GM13976 (cell line): ENCODE results near the gene COMMD3.
"Not testable (repeated sequence)": the region's sequence is repeated elsewhere in the genome, so short reads cannot be mapped to it uniquely, and the experiment has no call there.

Source experiments
- DNase-seq: peaks from one replicate; pipeline ENCODE4 v3.0.0; 2012; ENCODE audit warnings: low spot score
- CTCF ChIP-seq: IDR thresholded peaks from 2 replicates; pipeline ENCODE4 v1.5.1; 2012; ENCODE audit warnings: borderline replicate concordance, mild to moderate bottlenecking; ENCODE audit not compliant: insufficient read depth; ENCODE audit errors: extremely low read depth, missing control alignments, control extremely low read depth
- in situ Hi-C: fragments of 300-500 bp; cut with MboI; formaldehyde crosslinking; loops from one replicate; pipeline ENCODE4 v1.12.0; 2022; ENCODE audit warnings: low sequenced_read_pairs, mixed read lengths, inconsistent platforms; ENCODE audit not compliant: unreplicated experiment

The COMMD3 gene

GRCh38 chr10:22349755-22350154 lies 33.6 kb downstream of the COMMD3 start:
- in situ Hi-C loops, result no loop called here
- no peak for DNase-seq
- no peak for TF ChIP-seq CTCF

- in situ Hi-C loops, result no loop called here
- no peak for DNase-seq
- no peak for TF ChIP-seq CTCF
Observed at GRCh38 chr10:22351131-22351703, 35.0 kb downstream of the COMMD3 start.

GRCh38 chr10:22356324-22356873 lies 40.2 kb downstream of the COMMD3 start:
- TF ChIP-seq CTCF, result no peak
- in situ Hi-C loops, result no loop called here
- DNase-seq, result no peak

GRCh38 chr10:22357770-22358169 lies 41.6 kb downstream of the COMMD3 start:
- DNase-seq, in situ Hi-C loops: not testable (repeated sequence)

- in situ Hi-C loops, result no loop called here
- no peak for DNase-seq
- no peak for TF ChIP-seq CTCF
Observed at GRCh38 chr10:22363305-22363704, 47.1 kb downstream of the COMMD3 start.

- in situ Hi-C loops, result no loop called here
- DNase-seq, result no peak
- TF ChIP-seq CTCF, result no peak
Observed at GRCh38 chr10:22364407-22365140, 48.4 kb downstream of the COMMD3 start.

GRCh38 chr10:22365233-22365632 lies 49.0 kb downstream of the COMMD3 start:
- no peak for DNase-seq
- TF ChIP-seq CTCF, result no peak
- in situ Hi-C loops, result no loop called here
